Endodermal cell (in vitro differentiated cells): ENCODE data around the gene FANCL. TPM values are rescaled to one million over a fixed set of nuclear protein-coding genes. Genes with fewer than 3 reads are reported as not detected.
"Not testable (repeated sequence)": the region's sequence is repeated elsewhere in the genome, so short reads cannot be mapped to it uniquely, and the experiment has no call there.

Experiments
- DNase-seq: peaks from one replicate; pipeline ENCODE4 v3.0.0-alpha.2; 2017
- H3K27ac ChIP-seq: 2 replicates; pipeline ENCODE4 v1.5.1; 2013; ENCODE audit warnings: mild to moderate bottlenecking, low read depth, low read length, moderate library complexity
- H3K27me3 ChIP-seq: 2 replicates; pipeline ENCODE4 v1.6.1; 2013; ENCODE audit warnings: mild to moderate bottlenecking, low read length, moderate library complexity; ENCODE audit not compliant: insufficient read depth, control insufficient read depth, poor library complexity, severe bottlenecking
- H3K36me3 ChIP-seq: 2 replicates; pipeline ENCODE4 v1.7.0; 2013; ENCODE audit warnings: mild to moderate bottlenecking, low read length, moderate library complexity; ENCODE audit not compliant: control insufficient read depth, insufficient read depth
- H3K4me1 ChIP-seq: one replicate; pipeline ENCODE4 v1.7.0; 2013; ENCODE audit warnings: low read length; ENCODE audit not compliant: control insufficient read depth, insufficient read depth
- H3K4me3 ChIP-seq: 2 replicates; pipeline ENCODE4 v1.5.1; 2013; ENCODE audit warnings: mild to moderate bottlenecking, low read length, moderate library complexity
- H3K9ac ChIP-seq: 2 replicates; pipeline ENCODE4 v1.6.1; 2013; ENCODE audit warnings: mild to moderate bottlenecking, low read length, moderate library complexity; ENCODE audit not compliant: poor library complexity, severe bottlenecking; ENCODE audit errors: extremely low read depth
- H3K9me3 ChIP-seq: 2 replicates; pipeline ENCODE4 v1.6.1; 2013; ENCODE audit warnings: mild to moderate bottlenecking, low read length, moderate library complexity; ENCODE audit not compliant: control insufficient read depth
- H3K27ac Mint-ChIP-seq: 2 replicates; pipeline ENCODE4 v1.8.0; 2020; ENCODE audit warnings: mixed read lengths
- H3K27me3 Mint-ChIP-seq: 2 replicates; pipeline ENCODE4 v1.8.0; 2021; ENCODE audit warnings: mild to moderate bottlenecking, mixed read lengths; ENCODE audit not compliant: insufficient read depth
- H3K36me3 Mint-ChIP-seq: 2 replicates; pipeline ENCODE4 v1.8.0; 2020; ENCODE audit warnings: low read depth, mixed read lengths
- H3K4me1 Mint-ChIP-seq: 2 replicates; pipeline ENCODE4 v1.8.0; 2020; ENCODE audit warnings: mixed read lengths
- H3K4me3 Mint-ChIP-seq: 2 replicates; pipeline ENCODE4 v1.8.0; 2020; ENCODE audit warnings: mild to moderate bottlenecking, moderate library complexity, mixed read lengths
- H3K9me3 Mint-ChIP-seq: 2 replicates; pipeline ENCODE4 v1.8.0; 2020; ENCODE audit warnings: mild to moderate bottlenecking, mixed read lengths
- CTCF ChIP-seq: fragments of 200-600 bp; sonication (generic); conservative IDR thresholded peaks from 2 replicates; pipeline ENCODE4 v1.5.0; 2021; ENCODE audit warnings: antibody characterized with exemption, mild to moderate bottlenecking
- WGBS, 2 experiments: methylation state at CpG; one replicate each; pipeline versions ENCODE4 v1.1.5 to v1.1.7; 2013; ENCODE audit warnings: missing lambda C conversion rate in 2 of 2, mixed read lengths in 1 of 2; ENCODE audit not compliant: insufficient coverage in 1 of 2, insufficient read length in 1 of 2; 5-methylcytosine and 5-hydroxymethylcytosine counted together
- total RNA-seq, 2 donors: library from RNA; stranded (reverse); fragmentation: NEBNext Ultra II Directional in 1 of 2; extraction: Animal tissue kit (Norgen Biotek cat#: 25700) in 1 of 2; gene quantifications; 2 replicates in 1 of 2; 3 replicates in 1 of 2; pipeline ENCODE4 v1.2.1, GENCODE V29; 2021

The FANCL gene
- total RNA-seq, 2 donors from 2014 or later, result 64.0 to 85.2 TPM

GRCh38 chr2:58169845-58170244 is 71.3 kb downstream of the FANCL start:
- not testable (repeated sequence) for DNase-seq, H3K27ac ChIP-seq, H3K4me3 Mint-ChIP-seq, H3K4me3 ChIP-seq, H3K27ac Mint-ChIP-seq, H3K4me1 Mint-ChIP-seq, H3K27me3 Mint-ChIP-seq, H3K4me1 ChIP-seq, H3K9ac ChIP-seq, H3K27me3 ChIP-seq
- H3K9me3 ChIP-seq, result peaks cover 27% of the 10 kb centered on the region
- peaks cover 46% of the 10 kb centered on the region for H3K9me3 Mint-ChIP-seq
- H3K36me3 ChIP-seq, result peaks cover 33% of the 10 kb centered on the region
- H3K36me3 Mint-ChIP-seq, result peaks cover 76% of the 10 kb centered on the region

GRCh38 chr2:58168130-58168529 is 73.0 kb downstream of the FANCL start:
- peak; percentile 35 for DNase-seq
- not testable (repeated sequence) for H3K27ac ChIP-seq, H3K27me3 ChIP-seq, H3K4me1 ChIP-seq, H3K27ac Mint-ChIP-seq, H3K4me3 ChIP-seq, H3K4me1 Mint-ChIP-seq, H3K4me3 Mint-ChIP-seq, H3K27me3 Mint-ChIP-seq, H3K9ac ChIP-seq
- Histone ChIP-seq H3K36me3 (peaks cover 50% of the 10 kb centered on the region), H3K9me3 (peaks cover 22% of the 10 kb centered on the region)
- WGBS, 2 experiments, result 96 to 97% methylated on average over 6 of the region's 6 CpGs
- Mint-ChIP-seq H3K36me3 (peaks cover 61% of the 10 kb centered on the region), H3K9me3 (peaks cover 32% of the 10 kb centered on the region)

DNA sequence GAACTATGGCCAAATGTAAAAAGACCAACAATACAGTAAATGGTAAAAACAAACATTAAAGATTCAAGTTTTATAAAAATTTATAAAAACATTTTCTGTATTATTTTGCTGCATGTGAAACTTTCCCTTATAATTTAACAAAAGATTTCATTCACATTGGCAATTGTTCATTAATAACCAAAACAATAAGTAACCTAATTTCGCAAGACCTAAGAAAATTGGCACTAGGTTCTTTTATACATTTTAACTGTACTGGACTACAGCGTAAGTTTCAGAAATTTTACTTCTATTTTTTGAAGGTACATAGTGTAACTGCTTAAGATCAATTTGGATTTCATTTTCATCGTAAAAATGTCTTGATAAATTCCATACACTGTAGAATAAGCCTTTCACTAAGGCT is 77.2 kb downstream of the FANCL start:
- Mint-ChIP-seq H3K4me3 (no peak overlapping the region), H3K27me3 (no peaks in the 10 kb centered on the region), H3K36me3 (peaks cover 50% of the 10 kb centered on the region), H3K27ac (no peak overlapping the region), H3K4me1 (peaks cover 1% of the 10 kb centered on the region), H3K9me3 (no peaks in the 10 kb centered on the region)
- H3K9ac ChIP-seq, result no peak overlapping the region
- H3K9me3 ChIP-seq, result no peaks in the 10 kb centered on the region
- no peak overlapping the region for H3K27ac ChIP-seq
- WGBS, 2 experiments, result 98 to 100% methylated on average over 1 to 3 of the region's 3 CpGs
- no peaks in the 10 kb centered on the region for H3K27me3 ChIP-seq
- no peak for TF ChIP-seq CTCF
- no peak for DNase-seq
- H3K4me1 ChIP-seq, result no peaks in the 10 kb centered on the region
- no peak overlapping the region for H3K4me3 ChIP-seq
- peaks cover 68% of the 10 kb centered on the region for H3K36me3 ChIP-seq

DNA sequence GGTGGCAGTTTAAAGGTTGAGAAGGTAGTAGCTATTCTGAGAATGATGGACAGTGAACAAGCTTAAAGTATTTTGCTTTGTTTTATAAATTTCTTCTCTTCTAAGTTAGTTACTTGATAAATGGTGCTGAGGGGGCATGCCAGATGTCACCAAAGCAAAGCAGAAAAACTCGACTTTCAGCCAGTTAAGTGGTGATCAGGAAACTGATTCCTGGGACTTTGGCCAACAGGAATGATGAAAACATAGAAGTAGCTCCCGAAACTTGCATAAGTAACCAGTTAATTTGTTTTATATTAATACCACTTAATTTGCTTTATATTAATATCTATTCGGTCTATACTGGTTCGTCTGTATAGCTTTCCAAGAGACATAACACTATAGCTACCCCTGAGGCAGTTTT is 82.6 kb downstream of the FANCL start:
- Mint-ChIP-seq H3K9me3 (no peaks in the 10 kb centered on the region), H3K4me1 (peaks cover 20% of the 10 kb centered on the region), H3K36me3 (peaks cover 47% of the 10 kb centered on the region), H3K27me3 (no peaks in the 10 kb centered on the region), H3K27ac (no peak overlapping the region), H3K4me3 (no peak overlapping the region)
- WGBS, 2 experiments, result 92% methylated on average over 4 of the region's 4 CpGs; no CpG with 5 or more reads in 1 of the 2 experiments
- peaks cover 71% of the 10 kb centered on the region for H3K36me3 ChIP-seq
- H3K9me3 ChIP-seq, result no peaks in the 10 kb centered on the region
- no peak for DNase-seq
- H3K9ac ChIP-seq, result no peak overlapping the region
- H3K4me3 ChIP-seq, result no peak overlapping the region
- no peaks in the 10 kb centered on the region for H3K27me3 ChIP-seq
- H3K27ac ChIP-seq, result no peak overlapping the region
- no peaks in the 10 kb centered on the region for H3K4me1 ChIP-seq
- TF ChIP-seq CTCF, result no peak
